KOPT-K1 (cell line): ENCODE measurements around the gene PKNOX2.

Experiments
- H3K27ac ChIP-seq: fragments of 200-600 bp; sonication (generic); 2 replicates; pipeline ENCODE4 v1.5.1; 2016; ENCODE audit warnings: antibody characterized with exemption, mild to moderate bottlenecking, low read depth, low read length; ENCODE audit not compliant: poor library complexity, severe bottlenecking
- H3K36me3 ChIP-seq: fragments of 200-600 bp; sonication (generic); 2 replicates; pipeline ENCODE4 v1.5.1; 2017; ENCODE audit warnings: antibody characterized with exemption, mild to moderate bottlenecking, low read length, moderate library complexity; ENCODE audit not compliant: insufficient read depth
- H3K9me3 ChIP-seq: fragments of 200-600 bp; sonication (generic); 2 replicates; pipeline ENCODE4 v1.5.1; 2017; ENCODE audit warnings: antibody characterized with exemption, low read length, mild to moderate bottlenecking; ENCODE audit not compliant: insufficient read depth, poor library complexity, severe bottlenecking

PKNOX2 gene

GRCh38 chr11:125164422-125165110, at the start of gene PKNOX2:
Gene PKNOX2, plus strand, starts transcription at chr11:125164751. Its CDS starts 186,555 bp downstream, at chr11:125351306.
- Histone ChIP-seq H3K9me3 (peaks cover 15% of the 10 kb centered on the region), H3K36me3 (no peaks in the 10 kb centered on the region), H3K27ac (no peak within 1 kb of the TSS)

GRCh38 chr11:125117429-125117828, 47.1 kb upstream of the PKNOX2 start:
- Histone ChIP-seq H3K27ac (no peak overlapping the region), H3K36me3 (no peaks in the 10 kb centered on the region), H3K9me3 (no peaks in the 10 kb centered on the region)

- Histone ChIP-seq H3K9me3 (no peaks in the 10 kb centered on the region), H3K36me3 (no peaks in the 10 kb centered on the region), H3K27ac (no peak overlapping the region)
These were observed 41.2 kb upstream of the PKNOX2 start for GRCh38 chr11:125123194-125123946.

GRCh38 chr11:125123947-125124617, 40.5 kb upstream of the PKNOX2 start:
- Histone ChIP-seq H3K36me3 (no peaks in the 10 kb centered on the region), H3K9me3 (no peaks in the 10 kb centered on the region), H3K27ac (no peak overlapping the region)

GRCh38 chr11:125124618-125124992, 39.9 kb upstream of the PKNOX2 start:
- H3K36me3 ChIP-seq = no peaks in the 10 kb centered on the region
- no peaks in the 10 kb centered on the region for H3K9me3 ChIP-seq
- H3K27ac ChIP-seq = no peak overlapping the region

- H3K9me3 ChIP-seq = no peaks in the 10 kb centered on the region
- H3K27ac ChIP-seq = no peak overlapping the region
- H3K36me3 ChIP-seq = no peaks in the 10 kb centered on the region
These were observed 36.1 kb upstream of the PKNOX2 start for GRCh38 chr11:125128450-125128849.

- H3K36me3 ChIP-seq = no peaks in the 10 kb centered on the region
- H3K27ac ChIP-seq = no peak overlapping the region
- H3K9me3 ChIP-seq = no peaks in the 10 kb centered on the region
These were observed 35.1 kb upstream of the PKNOX2 start for GRCh38 chr11:125129316-125129993.

GRCh38 chr11:125132071-125132470, 32.5 kb upstream of the PKNOX2 start:
- no peaks in the 10 kb centered on the region for H3K36me3 ChIP-seq
- no peaks in the 10 kb centered on the region for H3K9me3 ChIP-seq
- H3K27ac ChIP-seq = no peak overlapping the region

GRCh38 chr11:125132596-125132995, 32.0 kb upstream of the PKNOX2 start:
- Histone ChIP-seq H3K36me3 (no peaks in the 10 kb centered on the region), H3K9me3 (no peaks in the 10 kb centered on the region), H3K27ac (no peak overlapping the region)

- Histone ChIP-seq H3K36me3 (no peaks in the 10 kb centered on the region), H3K27ac (no peak overlapping the region), H3K9me3 (no peaks in the 10 kb centered on the region)
These were observed 28.6 kb upstream of the PKNOX2 start for GRCh38 chr11:125136001-125136400.

- Histone ChIP-seq H3K27ac (no peak overlapping the region), H3K9me3 (no peaks in the 10 kb centered on the region), H3K36me3 (no peaks in the 10 kb centered on the region)
These were observed 25.6 kb upstream of the PKNOX2 start for GRCh38 chr11:125138966-125139365.

GRCh38 chr11:125139778-125140177, 24.8 kb upstream of the PKNOX2 start:
- Histone ChIP-seq H3K9me3 (no peaks in the 10 kb centered on the region), H3K36me3 (no peaks in the 10 kb centered on the region), H3K27ac (no peak overlapping the region)

- H3K36me3 ChIP-seq = no peaks in the 10 kb centered on the region
- no peaks in the 10 kb centered on the region for H3K9me3 ChIP-seq
- no peak overlapping the region for H3K27ac ChIP-seq
These were observed 24.3 kb upstream of the PKNOX2 start for GRCh38 chr11:125140233-125140632.

GRCh38 chr11:125141178-125141577, 23.4 kb upstream of the PKNOX2 start:
- H3K27ac ChIP-seq = no peak overlapping the region
- H3K36me3 ChIP-seq = no peaks in the 10 kb centered on the region
- H3K9me3 ChIP-seq = no peaks in the 10 kb centered on the region
